ENCODE results near the gene HBS1L. TPM values are rescaled to one million over a fixed set of nuclear protein-coding genes. Genes with fewer than 3 reads are reported as not detected.

Gene HBS1L
- total RNA-seq, 1 experiment from 2014 or later, result 63.6 TPM

- H3K4me3 ChIP-seq (ENCODE audit: low read length), result no peak overlapping the region
- no peak overlapping the region for H2AFZ ChIP-seq (ENCODE audit: low read length)
- H3K9me3 ChIP-seq (ENCODE audit: low read length), result no peaks in the 10 kb centered on the region
- H3K4me2 ChIP-seq (ENCODE audit: low read depth, low read length, poor library complexity, severe bottlenecking), result no peak overlapping the region
- H3K36me3 ChIP-seq (ENCODE audit: insufficient read depth, low read length), result peaks cover 28% of the 10 kb centered on the region
- no peak overlapping the region for H3K9ac ChIP-seq (ENCODE audit: low read length)
- no peaks in the 10 kb centered on the region for H3K27me3 ChIP-seq (ENCODE audit: low read length)
- H3K4me1 ChIP-seq (ENCODE audit: low read length), result peaks cover 16% of the 10 kb centered on the region
- peaks cover 38% of the 10 kb centered on the region for H3K79me2 ChIP-seq (ENCODE audit: low read length)
- no peak overlapping the region for H3K27ac ChIP-seq (ENCODE audit: low read length)
- H3K9me2 ChIP-seq (replicated peaks; ENCODE audit: insufficient read depth, low read length), result no peaks in the 10 kb centered on the region
- no peak for DNase-seq
- H4K20me1 ChIP-seq (ENCODE audit: insufficient read depth, low read depth, low read length), result no peaks in the 10 kb centered on the region
These were observed 55.5 kb downstream of the HBS1L start for GRCh38 chr6:134999107-134999506.

GRCh38 chr6:134997133-134997995 lies 57.3 kb downstream of the HBS1L start:
- DNase-seq, result no peak
- Histone ChIP-seq H3K9ac (ENCODE audit: low read length) (no peak overlapping the region), H3K36me3 (ENCODE audit: insufficient read depth, low read length) (peaks cover 44% of the 10 kb centered on the region)

GRCh38 chr6:134995536-134995935 lies 59.1 kb downstream of the HBS1L start:
- peaks cover 27% of the 10 kb centered on the region for H3K79me2 ChIP-seq (ENCODE audit: low read length)
- H3K9me3 ChIP-seq (ENCODE audit: low read length), result no peaks in the 10 kb centered on the region
- H3K27ac ChIP-seq (ENCODE audit: low read length), result no peak overlapping the region
- H2AFZ ChIP-seq (ENCODE audit: low read length), result no peak overlapping the region
- H4K20me1 ChIP-seq (ENCODE audit: insufficient read depth, low read depth, low read length), result no peaks in the 10 kb centered on the region
- no peak overlapping the region for H3K4me3 ChIP-seq (ENCODE audit: low read length)
- no peak for DNase-seq
- H3K4me1 ChIP-seq (ENCODE audit: low read length), result peaks cover 16% of the 10 kb centered on the region
- H3K27me3 ChIP-seq (ENCODE audit: low read length), result no peaks in the 10 kb centered on the region
- peaks cover 52% of the 10 kb centered on the region for H3K36me3 ChIP-seq (ENCODE audit: insufficient read depth, low read length)
- no peak overlapping the region for H3K9ac ChIP-seq (ENCODE audit: low read length)
- H3K4me2 ChIP-seq (ENCODE audit: low read depth, low read length, poor library complexity, severe bottlenecking), result no peak overlapping the region
- H3K9me2 ChIP-seq (replicated peaks; ENCODE audit: insufficient read depth, low read length), result no peaks in the 10 kb centered on the region

More at GRCh38 chr6:134997133-134997995, 57.3 kb downstream of the HBS1L start:
- Histone ChIP-seq H2AFZ (ENCODE audit: low read length) (no peak overlapping the region), H3K4me2 (ENCODE audit: low read depth, low read length, poor library complexity, severe bottlenecking) (no peak overlapping the region), H3K79me2 (ENCODE audit: low read length) (peaks cover 37% of the 10 kb centered on the region), H4K20me1 (ENCODE audit: insufficient read depth, low read depth, low read length) (no peaks in the 10 kb centered on the region), H3K4me1 (ENCODE audit: low read length) (peaks cover 6% of the 10 kb centered on the region), H3K4me3 (ENCODE audit: low read length) (no peak overlapping the region), H3K9me2 (replicated peaks; ENCODE audit: insufficient read depth, low read length) (no peaks in the 10 kb centered on the region), H3K27me3 (ENCODE audit: low read length) (no peaks in the 10 kb centered on the region), H3K9me3 (ENCODE audit: low read length) (no peaks in the 10 kb centered on the region), H3K27ac (ENCODE audit: low read length) (no peak overlapping the region)

GRCh38 chr6:134994431-134994830 lies 60.2 kb downstream of the HBS1L start:
- no peak overlapping the region for H3K4me3 ChIP-seq (ENCODE audit: low read length)
- no peak overlapping the region for H2AFZ ChIP-seq (ENCODE audit: low read length)
- H3K27me3 ChIP-seq (ENCODE audit: low read length), result no peaks in the 10 kb centered on the region
- no peak for DNase-seq
- H3K79me2 ChIP-seq (ENCODE audit: low read length), result peaks cover 21% of the 10 kb centered on the region
- H3K9me2 ChIP-seq (replicated peaks; ENCODE audit: insufficient read depth, low read length), result no peaks in the 10 kb centered on the region
- no peak overlapping the region for H3K9ac ChIP-seq (ENCODE audit: low read length)
- no peaks in the 10 kb centered on the region for H3K9me3 ChIP-seq (ENCODE audit: low read length)
- H4K20me1 ChIP-seq (ENCODE audit: insufficient read depth, low read depth, low read length), result no peaks in the 10 kb centered on the region
- no peak overlapping the region for H3K27ac ChIP-seq (ENCODE audit: low read length)
- peaks cover 52% of the 10 kb centered on the region for H3K36me3 ChIP-seq (ENCODE audit: insufficient read depth, low read length)
- no peak overlapping the region for H3K4me2 ChIP-seq (ENCODE audit: low read depth, low read length, poor library complexity, severe bottlenecking)
- H3K4me1 ChIP-seq (ENCODE audit: low read length), result peaks cover 16% of the 10 kb centered on the region

GRCh38 chr6:134992155-134992554 lies 62.5 kb downstream of the HBS1L start:
- Histone ChIP-seq H3K9ac (ENCODE audit: low read length) (no peak overlapping the region), H3K9me3 (ENCODE audit: low read length) (no peaks in the 10 kb centered on the region), H3K79me2 (ENCODE audit: low read length) (peaks cover 16% of the 10 kb centered on the region; the same call in 1 of the 2 replicates), H3K27ac (ENCODE audit: low read length) (no peak overlapping the region), H3K36me3 (ENCODE audit: insufficient read depth, low read length) (peaks cover 49% of the 10 kb centered on the region), H4K20me1 (ENCODE audit: insufficient read depth, low read depth, low read length) (no peaks in the 10 kb centered on the region), H3K4me1 (ENCODE audit: low read length) (peaks cover 11% of the 10 kb centered on the region), H3K4me3 (ENCODE audit: low read length) (no peak overlapping the region), H3K4me2 (ENCODE audit: low read depth, low read length, poor library complexity, severe bottlenecking) (no peak overlapping the region), H3K9me2 (replicated peaks; ENCODE audit: insufficient read depth, low read length) (no peaks in the 10 kb centered on the region), H3K27me3 (ENCODE audit: low read length) (no peaks in the 10 kb centered on the region), H2AFZ (ENCODE audit: low read length) (no peak overlapping the region)
- DNase-seq, result no peak

GRCh38 chr6:134990262-134990661 lies 64.4 kb downstream of the HBS1L start:
- Histone ChIP-seq H3K27me3 (ENCODE audit: low read length) (no peaks in the 10 kb centered on the region), H3K4me2 (ENCODE audit: low read depth, low read length, poor library complexity, severe bottlenecking) (no peak overlapping the region), H3K36me3 (ENCODE audit: insufficient read depth, low read length) (peaks cover 36% of the 10 kb centered on the region), H3K27ac (ENCODE audit: low read length) (no peak overlapping the region), H3K4me1 (ENCODE audit: low read length) (peaks cover 11% of the 10 kb centered on the region), H3K79me2 (ENCODE audit: low read length) (peaks cover 13% of the 10 kb centered on the region; the same call in 1 of the 2 replicates), H3K9me3 (ENCODE audit: low read length) (no peaks in the 10 kb centered on the region), H3K4me3 (ENCODE audit: low read length) (no peak overlapping the region), H4K20me1 (ENCODE audit: insufficient read depth, low read depth, low read length) (no peaks in the 10 kb centered on the region), H3K9me2 (replicated peaks; ENCODE audit: insufficient read depth, low read length) (no peaks in the 10 kb centered on the region), H2AFZ (ENCODE audit: low read length) (no peak overlapping the region), H3K9ac (ENCODE audit: low read length) (no peak overlapping the region)
- DNase-seq, result no peak

GRCh38 chr6:134984821-134985220 lies 69.8 kb downstream of the HBS1L start:
- H3K9me3 ChIP-seq (ENCODE audit: low read length), result no peaks in the 10 kb centered on the region
- H3K27me3 ChIP-seq (ENCODE audit: low read length), result no peaks in the 10 kb centered on the region
- H3K79me2 ChIP-seq (ENCODE audit: low read length), result peaks cover 6% of the 10 kb centered on the region; the same call in 1 of the 2 replicates
- no peak overlapping the region for H3K27ac ChIP-seq (ENCODE audit: low read length)
- H3K4me1 ChIP-seq (ENCODE audit: low read length), result no peaks in the 10 kb centered on the region
- H4K20me1 ChIP-seq (ENCODE audit: insufficient read depth, low read depth, low read length), result no peaks in the 10 kb centered on the region
- peaks cover 29% of the 10 kb centered on the region for H3K36me3 ChIP-seq (ENCODE audit: insufficient read depth, low read length)
- no peaks in the 10 kb centered on the region for H3K9me2 ChIP-seq (replicated peaks; ENCODE audit: insufficient read depth, low read length)
- H3K4me3 ChIP-seq (ENCODE audit: low read length), result no peak overlapping the region
- no peak overlapping the region for H2AFZ ChIP-seq (ENCODE audit: low read length)
- H3K4me2 ChIP-seq (ENCODE audit: low read depth, low read length, poor library complexity, severe bottlenecking), result no peak overlapping the region
- no peak for DNase-seq
- H3K9ac ChIP-seq (ENCODE audit: low read length), result no peak overlapping the region

GRCh38 chr6:134983823-134984222 lies 70.8 kb downstream of the HBS1L start:
- Histone ChIP-seq H3K9ac (ENCODE audit: low read length) (no peak overlapping the region), H3K9me2 (replicated peaks; ENCODE audit: insufficient read depth, low read length) (no peaks in the 10 kb centered on the region), H3K27ac (ENCODE audit: low read length) (no peak overlapping the region), H4K20me1 (ENCODE audit: insufficient read depth, low read depth, low read length) (no peaks in the 10 kb centered on the region), H3K27me3 (ENCODE audit: low read length) (no peaks in the 10 kb centered on the region), H2AFZ (ENCODE audit: low read length) (no peak overlapping the region), H3K36me3 (ENCODE audit: insufficient read depth, low read length) (peaks cover 37% of the 10 kb centered on the region), H3K79me2 (ENCODE audit: low read length) (peaks cover 6% of the 10 kb centered on the region; the same call in 1 of the 2 replicates), H3K9me3 (ENCODE audit: low read length) (no peaks in the 10 kb centered on the region), H3K4me1 (ENCODE audit: low read length) (no peaks in the 10 kb centered on the region), H3K4me2 (ENCODE audit: low read depth, low read length, poor library complexity, severe bottlenecking) (no peak overlapping the region), H3K4me3 (ENCODE audit: low read length) (no peak overlapping the region)
- no peak for DNase-seq

All from Karpas-422 (cell line).